ENCODE results near the gene SYNGR2.
A peak's percentile ranks its signal among the peaks of the same experiment; 100 is the strongest.

The SYNGR2 gene

DNA sequence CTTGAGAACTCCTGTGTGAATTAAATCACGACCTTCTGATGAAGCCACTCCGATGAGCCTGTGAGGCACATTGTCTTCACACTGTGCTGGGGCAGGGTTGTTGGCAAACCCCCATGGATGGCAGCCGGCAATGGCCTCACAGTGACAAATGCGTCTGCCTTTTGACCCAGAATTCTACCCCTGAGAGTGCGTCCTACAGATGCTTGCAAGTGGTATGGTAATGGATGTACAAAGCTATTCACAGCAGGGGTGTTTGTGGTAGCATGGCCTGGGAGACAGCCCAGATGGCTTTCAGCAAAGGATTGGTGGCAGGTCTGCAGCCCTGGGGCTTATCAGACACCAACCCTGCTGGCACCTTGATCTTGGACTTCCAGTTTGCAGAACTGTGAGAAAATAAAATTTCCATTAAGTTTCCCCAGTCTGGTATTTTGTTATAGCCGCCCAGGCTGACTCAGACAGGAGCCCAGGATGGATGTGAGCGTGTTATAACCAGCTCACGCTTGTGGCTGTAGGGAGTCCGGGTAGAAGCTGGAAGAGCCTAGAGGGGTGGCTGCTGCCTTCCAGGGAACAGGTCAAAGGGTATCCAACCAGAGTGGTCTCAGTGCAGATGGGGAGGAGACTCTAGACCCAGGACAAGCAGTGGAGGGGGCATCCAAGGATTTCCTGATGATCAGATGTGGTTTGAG lies 28.9 kb downstream of the SYNGR2 start:
- DNase-seq (ENCODE audit: low read depth in 2 of 3, low spot score in 2 of 3) = no peak

DNA sequence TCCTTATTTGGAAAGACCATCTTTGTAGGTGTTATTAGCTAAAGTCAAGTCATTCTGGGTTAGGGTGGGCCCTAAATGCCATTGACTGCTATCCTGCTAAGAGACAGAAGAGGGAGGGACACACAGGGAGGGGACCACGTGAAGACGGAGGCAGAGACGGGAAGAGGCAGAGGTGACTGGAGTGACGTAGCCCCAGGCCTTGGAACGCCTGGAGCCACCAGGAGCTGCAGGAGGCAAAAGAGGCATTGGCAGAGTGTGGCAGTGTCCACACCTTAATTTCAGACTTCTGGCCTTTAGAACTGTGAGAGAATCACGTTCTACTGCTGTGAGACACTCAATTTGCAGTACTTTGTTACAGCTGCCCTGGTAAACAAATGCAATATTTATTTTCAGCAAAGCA lies 32.1 kb downstream of the SYNGR2 start:
- DNase-seq (ENCODE audit: low read depth in 2 of 3, low spot score in 2 of 3) = no peak

DNA sequence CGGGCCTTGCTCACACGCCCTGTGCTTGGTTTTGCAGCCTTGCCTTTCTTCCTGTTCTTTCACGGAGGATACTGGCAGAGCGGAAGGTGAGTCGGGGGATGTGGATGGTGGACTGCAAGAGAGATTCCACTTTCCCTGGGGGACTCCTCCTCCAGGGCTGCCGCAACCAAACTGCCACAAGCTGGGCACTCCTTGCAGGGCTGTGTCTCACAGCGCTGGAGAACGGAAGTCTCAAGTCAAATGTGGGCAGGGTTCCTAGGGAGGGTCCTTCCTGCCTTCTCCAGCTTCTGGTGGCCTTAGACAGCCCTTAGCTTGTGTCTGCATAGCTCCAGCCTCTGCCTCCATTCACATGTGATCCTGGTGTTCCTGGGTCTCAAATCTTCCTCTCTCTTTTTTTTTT lies 34.3 kb downstream of the SYNGR2 start:
- DNase-seq (ENCODE audit: low read depth in 2 of 3, low spot score in 2 of 3) = no peak

DNA sequence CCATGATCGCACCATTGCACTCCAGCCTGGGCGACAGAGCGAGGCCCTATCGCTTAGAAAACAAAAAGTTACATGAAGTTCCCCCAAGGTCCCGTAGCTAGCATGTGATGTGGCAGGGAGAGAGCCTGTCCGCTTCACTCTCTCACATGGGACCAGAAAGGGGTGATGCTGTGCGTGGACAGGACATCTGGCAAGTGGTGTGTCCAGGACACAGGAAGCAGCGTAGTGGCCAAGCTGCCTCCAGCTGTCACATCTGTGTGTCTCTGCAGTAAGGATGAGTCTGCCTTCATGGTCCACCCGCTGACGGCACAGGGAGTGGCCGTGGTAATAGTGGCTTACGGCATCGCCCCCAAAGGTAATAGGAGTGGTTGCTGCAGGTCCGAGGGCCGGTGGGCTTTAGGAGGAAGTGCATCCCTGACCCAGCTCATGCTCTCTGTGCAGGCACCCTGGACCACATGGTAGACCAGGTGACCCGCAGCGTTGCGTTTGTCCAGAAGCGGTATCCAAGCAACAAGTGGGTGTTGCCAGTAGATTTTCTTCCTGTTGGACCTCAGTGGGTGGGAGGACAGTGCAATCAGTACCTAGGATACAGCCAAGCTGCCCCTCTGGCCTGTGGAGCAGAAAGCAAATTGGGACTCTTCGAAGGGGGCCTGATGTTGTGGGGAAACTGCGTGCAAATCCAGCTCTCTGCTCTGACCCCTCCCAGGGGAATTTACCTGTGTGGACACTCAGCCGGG lies 36.2 kb downstream of the SYNGR2 start:
- no peak for DNase-seq (ENCODE audit: low read depth in 2 of 3, low spot score in 2 of 3)

DNA sequence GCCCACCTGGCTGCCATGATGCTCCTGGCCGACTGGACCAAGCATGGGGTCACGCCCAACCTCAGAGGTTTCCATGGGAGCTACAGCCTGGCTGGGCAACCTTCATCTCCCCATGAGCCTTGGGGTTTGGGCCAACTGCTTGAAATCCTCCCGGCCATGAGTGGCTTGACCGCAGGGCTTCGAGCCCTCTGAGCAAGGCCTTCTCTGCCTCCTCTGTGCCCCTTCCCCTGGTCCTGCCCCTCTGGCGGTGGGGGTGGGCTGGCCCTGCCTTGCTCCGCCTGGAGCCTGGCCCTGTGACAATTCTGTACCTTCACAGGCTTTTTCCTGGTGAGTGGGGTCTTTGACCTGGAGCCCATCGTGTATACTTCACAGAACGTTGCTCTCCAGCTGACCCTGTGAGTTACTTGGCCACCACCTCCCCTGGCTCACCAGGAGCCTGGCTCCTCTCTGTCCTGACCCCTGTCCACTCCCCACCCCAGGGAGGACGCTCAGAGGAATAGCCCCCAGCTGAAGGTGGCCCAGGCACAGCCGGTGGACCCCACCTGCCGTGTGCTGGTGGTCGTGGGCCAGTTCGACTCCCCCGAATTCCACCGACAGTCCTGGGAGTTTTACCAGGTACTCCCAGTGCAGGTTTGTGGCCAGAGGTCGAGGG lies 36.9 kb downstream of the SYNGR2 start:
- no peak for DNase-seq (ENCODE audit: low read depth in 2 of 3, low spot score in 2 of 3)

DNA sequence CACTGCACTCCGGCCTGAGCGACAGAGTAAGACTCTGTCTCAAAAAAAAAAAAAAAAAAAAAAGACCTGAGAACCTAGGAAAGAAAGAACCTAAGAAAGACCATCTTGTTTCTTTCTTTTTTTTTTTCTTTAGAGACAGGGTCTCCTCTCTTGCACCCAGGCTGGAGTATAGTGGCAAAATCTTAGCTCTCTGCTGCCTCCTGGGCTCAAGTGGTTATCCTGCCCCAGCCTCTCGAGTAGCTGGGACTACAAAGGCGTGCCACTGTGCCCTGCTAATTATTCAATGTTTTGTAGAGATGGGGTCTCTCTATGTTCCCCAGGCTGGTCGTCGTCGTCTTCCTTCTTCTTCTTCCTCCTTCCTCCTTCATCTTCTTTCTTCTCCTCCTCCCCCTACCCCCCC lies 37.9 kb downstream of the SYNGR2 start:
- no peak for DNase-seq (ENCODE audit: low read depth in 2 of 3, low spot score in 2 of 3)

DNA sequence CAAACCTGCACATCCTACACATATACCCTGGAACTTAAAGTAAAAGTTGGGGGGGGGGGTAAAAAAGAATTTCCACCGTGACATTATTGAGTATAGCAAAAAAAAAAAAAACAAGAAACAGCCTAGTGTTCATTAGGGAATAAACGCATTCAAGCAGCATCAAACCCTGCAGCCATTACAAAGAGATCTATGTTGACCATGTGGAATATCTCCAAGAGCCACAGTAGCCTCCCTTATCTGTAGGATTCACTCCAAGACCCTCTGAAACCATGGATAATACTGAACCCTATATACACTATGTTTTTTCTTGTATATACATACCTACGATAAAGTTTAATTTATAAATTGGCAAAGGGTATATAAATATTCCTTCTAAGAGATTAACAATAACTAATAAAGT lies 40.1 kb downstream of the SYNGR2 start:
- no peak for DNase-seq (ENCODE audit: low read depth in 2 of 3, low spot score in 2 of 3)

DNA sequence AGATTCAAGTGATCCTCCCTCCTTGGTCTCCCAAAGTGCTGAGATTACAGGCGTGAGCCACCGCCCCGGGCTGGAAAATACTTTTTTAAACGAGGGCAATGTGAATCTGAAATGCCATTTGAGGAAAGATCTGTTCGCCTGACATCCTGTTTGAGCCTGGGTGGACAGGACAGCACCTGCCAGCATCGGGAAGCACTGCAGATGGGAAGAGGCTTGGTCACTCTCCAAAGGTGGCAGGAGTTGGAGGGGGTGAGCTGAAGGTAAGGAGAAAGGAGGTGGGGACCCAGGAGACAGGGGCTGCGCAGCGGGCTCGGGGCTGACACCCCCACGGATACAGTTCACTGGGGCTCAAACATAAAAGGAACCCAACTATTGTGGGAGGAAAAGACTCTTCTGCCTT lies 41.7 kb downstream of the SYNGR2 start:
- DNase-seq (ENCODE audit: low read depth in 2 of 3, low spot score in 2 of 3) = no peak

DNA sequence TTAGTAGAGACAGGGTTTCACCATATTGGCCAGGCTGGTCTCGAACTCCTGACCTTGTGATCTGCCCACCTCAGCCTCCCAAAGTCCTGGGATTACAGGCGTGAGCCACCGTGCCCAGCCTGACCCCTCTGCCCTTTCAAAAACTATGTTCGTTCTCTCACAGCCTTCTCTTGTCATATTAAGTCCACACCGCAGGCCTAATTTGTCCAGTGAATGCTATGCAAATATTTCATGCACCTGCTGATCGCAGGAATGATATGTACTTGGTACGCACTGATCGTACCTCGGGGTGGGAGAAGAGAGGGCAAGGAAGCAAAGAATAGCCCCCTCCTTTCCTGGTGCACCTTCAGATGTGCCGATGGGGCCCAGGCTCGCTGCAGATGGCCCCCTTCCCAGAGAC lies 42.7 kb downstream of the SYNGR2 start:
- no peak for DNase-seq (ENCODE audit: low read depth in 2 of 3, low spot score in 2 of 3)

DNA sequence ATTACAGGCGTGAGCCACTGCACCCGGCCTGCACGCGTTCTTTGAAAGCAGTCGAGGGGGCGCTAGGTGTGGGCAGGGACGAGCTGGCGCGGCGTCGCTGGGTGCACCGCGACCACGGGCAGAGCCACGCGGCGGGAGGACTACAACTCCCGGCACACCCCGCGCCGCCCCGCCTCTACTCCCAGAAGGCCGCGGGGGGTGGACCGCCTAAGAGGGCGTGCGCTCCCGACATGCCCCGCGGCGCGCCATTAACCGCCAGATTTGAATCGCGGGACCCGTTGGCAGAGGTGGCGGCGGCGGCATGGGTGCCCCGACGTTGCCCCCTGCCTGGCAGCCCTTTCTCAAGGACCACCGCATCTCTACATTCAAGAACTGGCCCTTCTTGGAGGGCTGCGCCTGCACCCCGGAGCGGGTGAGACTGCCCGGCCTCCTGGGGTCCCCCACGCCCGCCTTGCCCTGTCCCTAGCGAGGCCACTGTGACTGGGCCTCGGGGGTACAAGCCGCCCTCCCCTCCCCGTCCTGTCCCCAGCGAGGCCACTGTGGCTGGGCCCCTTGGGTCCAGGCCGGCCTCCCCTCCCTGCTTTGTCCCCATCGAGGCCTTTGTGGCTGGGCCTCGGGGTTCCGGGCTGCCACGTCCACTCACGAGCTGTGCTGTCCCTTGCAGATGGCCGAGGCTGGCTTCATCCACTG lies 45.8 kb downstream of the SYNGR2 start, which contains the start of gene BIRC5:
TSS of gene BIRC5 (plus strand) at position 238 of the 690 bp plus-strand sequence. CDS start at position 302, 64 bp downstream.
- peak; percentile 79 to 89 (median 81) for DNase-seq (ENCODE audit: low read depth in 2 of 3, low spot score in 2 of 3)

DNA sequence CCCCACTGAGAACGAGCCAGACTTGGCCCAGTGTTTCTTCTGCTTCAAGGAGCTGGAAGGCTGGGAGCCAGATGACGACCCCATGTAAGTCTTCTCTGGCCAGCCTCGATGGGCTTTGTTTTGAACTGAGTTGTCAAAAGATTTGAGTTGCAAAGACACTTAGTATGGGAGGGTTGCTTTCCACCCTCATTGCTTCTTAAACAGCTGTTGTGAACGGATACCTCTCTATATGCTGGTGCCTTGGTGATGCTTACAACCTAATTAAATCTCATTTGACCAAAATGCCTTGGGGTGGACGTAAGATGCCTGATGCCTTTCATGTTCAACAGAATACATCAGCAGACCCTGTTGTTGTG lies 46.3 kb downstream of the SYNGR2 start:
- no peak for DNase-seq (ENCODE audit: low read depth in 2 of 3, low spot score in 2 of 3)

DNA sequence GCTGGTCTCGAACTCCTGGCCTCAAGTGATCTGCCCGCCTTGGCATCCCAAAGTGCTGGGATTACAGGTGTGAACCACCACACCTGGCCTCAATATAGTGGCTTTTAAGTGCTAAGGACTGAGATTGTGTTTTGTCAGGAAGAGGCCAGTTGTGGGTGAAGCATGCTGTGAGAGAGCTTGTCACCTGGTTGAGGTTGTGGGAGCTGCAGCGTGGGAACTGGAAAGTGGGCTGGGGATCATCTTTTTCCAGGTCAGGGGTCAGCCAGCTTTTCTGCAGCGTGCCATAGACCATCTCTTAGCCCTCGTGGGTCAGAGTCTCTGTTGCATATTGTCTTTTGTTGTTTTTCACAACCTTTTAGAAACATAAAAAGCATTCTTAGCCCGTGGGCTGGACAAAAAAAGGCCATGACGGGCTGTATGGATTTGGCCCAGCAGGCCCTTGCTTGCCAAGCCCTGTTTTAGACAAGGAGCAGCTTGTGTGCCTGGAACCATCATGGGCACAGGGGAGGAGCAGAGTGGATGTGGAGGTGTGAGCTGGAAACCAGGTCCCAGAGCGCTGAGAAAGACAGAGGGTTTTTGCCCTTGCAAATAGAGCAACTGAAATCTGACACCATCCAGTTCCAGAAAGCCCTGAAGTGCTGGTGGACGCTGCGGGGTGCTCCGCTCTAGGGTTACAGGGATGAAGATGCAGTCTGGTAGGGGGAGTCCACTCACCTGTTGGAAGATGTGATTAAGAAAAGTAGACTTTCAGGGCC lies 51.2 kb downstream of the SYNGR2 start:
- no peak for DNase-seq (ENCODE audit: low read depth in 2 of 3, low spot score in 2 of 3)

Measured in activated CD8-positive, alpha-beta memory T cell treated with anti-CD3 and anti-CD28 coated beads for 48 hours (primary cell).